Measurements from ENCODE around the gene HORMAD2.
A peak's percentile ranks its signal among the peaks of the same experiment; 100 is the strongest.
"Not testable (repeated sequence)": the region's sequence is repeated elsewhere in the genome, so short reads cannot be mapped to it uniquely, and the experiment has no call there.

The HORMAD2 gene

GRCh38 chr22:30214703-30215407, 134.6 kb downstream of the HORMAD2 start:
- no peak for DNase-seq

- DNase-seq, result not testable (repeated sequence)
These were observed 136.0 kb downstream of the HORMAD2 start for GRCh38 chr22:30216272-30216671.

- no peak for DNase-seq
These were observed 136.4 kb downstream of the HORMAD2 start for GRCh38 chr22:30216710-30217109.

- no peak for DNase-seq
These were observed 137.7 kb downstream of the HORMAD2 start for GRCh38 chr22:30217698-30218560.

GRCh38 chr22:30219049-30219654, 138.9 kb downstream of the HORMAD2 start:
- DNase-seq, result no peak

- DNase-seq, result no peak
These were observed 139.5 kb downstream of the HORMAD2 start for GRCh38 chr22:30219668-30220278.

GRCh38 chr22:30220338-30221012, 140.2 kb downstream of the HORMAD2 start:
- DNase-seq, result no peak

- peak; percentile 83 for DNase-seq
These were observed 141.1 kb downstream of the HORMAD2 start for GRCh38 chr22:30221121-30221992.

- DNase-seq, result no peak
These were observed 142.1 kb downstream of the HORMAD2 start for GRCh38 chr22:30222321-30222720.

GRCh38 chr22:30223303-30223702, 143.0 kb downstream of the HORMAD2 start:
- DNase-seq, result no peak

GRCh38 chr22:30224161-30224857, 144.0 kb downstream of the HORMAD2 start:
- no peak for DNase-seq

- DNase-seq, result no peak
These were observed 145.1 kb downstream of the HORMAD2 start for GRCh38 chr22:30225220-30225927.

- no peak for DNase-seq
These were observed 146.0 kb downstream of the HORMAD2 start for GRCh38 chr22:30226192-30226832.

Data from activated effector memory CD4-positive, alpha-beta T cell treated with anti-CD3 and anti-CD28 coated beads, Interleukin-2, amount 50 U/mL, for 16 hours (primary cell).